H9 (cell line): ENCODE results near the gene PAXX. TPM values are rescaled to one million over a fixed set of nuclear protein-coding genes. Genes with fewer than 3 reads are reported as not detected.

Experiments
- DNase-seq: peaks from one replicate; pipeline ENCODE4 v3.0.0-alpha.2; 2017
- H2AFZ ChIP-seq: one replicate; pipeline ENCODE4 v1.6.1; 2013; ENCODE audit warnings: mild to moderate bottlenecking, low read length, control low read depth, moderate library complexity
- H2AK5ac ChIP-seq: 2 replicates; pipeline ENCODE4 v1.6.1; 2013; ENCODE audit warnings: low read length, control low read depth, mixed read lengths; ENCODE audit not compliant: insufficient read length
- H2BK120ac ChIP-seq: one replicate; pipeline ENCODE4 v1.6.1; 2013; ENCODE audit warnings: low read depth, mild to moderate bottlenecking, low read length, control low read depth, inconsistent platforms; ENCODE audit not compliant: poor library complexity, severe bottlenecking
- H2BK12ac ChIP-seq: 2 replicates; pipeline ENCODE4 v1.6.1; 2013; ENCODE audit warnings: low read length, control low read depth, mixed read lengths, low read depth; ENCODE audit not compliant: insufficient read length
- H2BK15ac ChIP-seq: 2 replicates; pipeline ENCODE4 v1.6.1; 2013; ENCODE audit warnings: low read depth, low read length, control low read depth
- H2BK20ac ChIP-seq: one replicate; pipeline ENCODE4 v1.6.1; 2013; ENCODE audit warnings: low read depth, mild to moderate bottlenecking, low read length, control low read depth, inconsistent platforms; ENCODE audit not compliant: poor library complexity, severe bottlenecking
- H2BK5ac ChIP-seq: 2 replicates; pipeline ENCODE4 v1.6.1; 2013; ENCODE audit warnings: low read length, control low read depth, mixed read lengths; ENCODE audit not compliant: insufficient read length
- H3K14ac ChIP-seq: 2 replicates; pipeline ENCODE4 v1.6.1; 2013; ENCODE audit warnings: low read length, control low read depth; ENCODE audit not compliant: insufficient read depth
- H3K18ac ChIP-seq: 2 replicates; pipeline ENCODE4 v1.6.1; 2013; ENCODE audit warnings: low read depth, mild to moderate bottlenecking, mixed read lengths, low read length, control low read depth; ENCODE audit not compliant: insufficient read length
- H3K23ac ChIP-seq: 2 replicates; pipeline ENCODE4 v1.6.1; 2013; ENCODE audit warnings: low read length, control low read depth, mixed read lengths, low read depth; ENCODE audit not compliant: insufficient read length
- H3K23me2 ChIP-seq: 2 replicates; pipeline ENCODE4 v1.6.1; 2013; ENCODE audit warnings: low read depth, mild to moderate bottlenecking, mixed read lengths, low read length, control low read depth; ENCODE audit not compliant: insufficient read length, poor library complexity, severe bottlenecking
- H3K27ac ChIP-seq: 2 replicates; pipeline ENCODE4 v1.5.1; 2013; ENCODE audit warnings: low read length, control low read depth, mixed read lengths, low read depth; ENCODE audit not compliant: insufficient read length
- H3K27me3 ChIP-seq: 2 replicates; pipeline ENCODE4 v1.6.1; 2013; ENCODE audit warnings: low read length, control low read depth, inconsistent platforms; ENCODE audit not compliant: insufficient read depth
- H3K4ac ChIP-seq: 2 replicates; pipeline ENCODE4 v1.6.1; 2013; ENCODE audit warnings: low read depth, mild to moderate bottlenecking, control low read depth, inconsistent platforms, low read length, moderate library complexity
- H3K4me1 ChIP-seq: 2 replicates; pipeline ENCODE4 v1.6.1; 2013; ENCODE audit warnings: low read length, control low read depth, inconsistent platforms; ENCODE audit not compliant: insufficient read depth
- H3K4me2 ChIP-seq: 2 replicates; pipeline ENCODE4 v1.6.1; 2013; ENCODE audit warnings: low read length, control low read depth, mixed read lengths; ENCODE audit not compliant: insufficient read length, insufficient read depth
- H3K56ac ChIP-seq: 2 replicates; pipeline ENCODE4 v1.6.1; 2013; ENCODE audit warnings: low read depth, mild to moderate bottlenecking, mixed read lengths, low read length, control low read depth; ENCODE audit not compliant: insufficient read length
- H3K79me1 ChIP-seq: 2 replicates; pipeline ENCODE4 v1.6.1; 2013; ENCODE audit warnings: low read depth, mild to moderate bottlenecking, moderate library complexity, low read length, control low read depth, inconsistent platforms; ENCODE audit not compliant: insufficient read depth, poor library complexity, severe bottlenecking
- H3K79me2 ChIP-seq: 2 replicates; pipeline ENCODE4 v1.6.1; 2013; ENCODE audit warnings: low read length, control low read depth, inconsistent platforms; ENCODE audit not compliant: insufficient read depth
- H3K9ac ChIP-seq: 2 replicates; pipeline ENCODE4 v1.6.1; 2013; ENCODE audit warnings: low read length, control low read depth, mixed read lengths; ENCODE audit not compliant: insufficient read length; ENCODE audit errors: extremely low read depth
- H3K9me3 ChIP-seq: one replicate; pipeline ENCODE4 v1.6.1; 2013; ENCODE audit warnings: low read depth, low read length, inconsistent platforms; ENCODE audit not compliant: control insufficient read depth
- H3T11ph ChIP-seq: one replicate; pipeline ENCODE4 v1.6.1; 2013; ENCODE audit warnings: mild to moderate bottlenecking, low read length, control low read depth, inconsistent platforms
- H4K20me1 ChIP-seq: one replicate; pipeline ENCODE4 v1.6.1; 2013; ENCODE audit not compliant: control insufficient read depth, insufficient read length, insufficient read depth
- H4K5ac ChIP-seq: 2 replicates; pipeline ENCODE4 v1.6.1; 2013; ENCODE audit warnings: low read depth, mild to moderate bottlenecking, mixed read lengths, low read length, control low read depth; ENCODE audit not compliant: insufficient read length
- H4K8ac ChIP-seq: replicated peaks from 2 replicates; pipeline ENCODE4 v1.6.1; 2013; ENCODE audit warnings: low read length, control low read depth, mixed read lengths, low read depth; ENCODE audit not compliant: insufficient read length
- H4K91ac ChIP-seq: 2 replicates; pipeline ENCODE4 v1.6.1; 2013; ENCODE audit warnings: low read depth, mild to moderate bottlenecking, moderate library complexity, mixed read lengths, low read length, control low read depth; ENCODE audit not compliant: insufficient read length
- H3K27ac Mint-ChIP-seq, 3 experiments: 2 replicates in 2 of 3; 3 replicates in 1 of 3; pipeline ENCODE4 v1.8.0; 2020 to 2021; ENCODE audit warnings: mixed read lengths in 3 of 3, mild to moderate bottlenecking in 1 of 3, moderate library complexity in 1 of 3
- H3K27me3 Mint-ChIP-seq: 2 replicates; pipeline ENCODE4 v1.8.0; 2021; ENCODE audit warnings: low read depth, mild to moderate bottlenecking, moderate library complexity, mixed read lengths
- H3K36me3 Mint-ChIP-seq, 3 experiments: 2 replicates in 2 of 3; 3 replicates in 1 of 3; pipeline ENCODE4 v1.8.0; 2020 to 2021; ENCODE audit warnings: low read depth in 3 of 3, mixed read lengths in 3 of 3; ENCODE audit not compliant: insufficient read depth in 1 of 3
- H3K4me1 Mint-ChIP-seq, 2 experiments: 2 replicates each; pipeline ENCODE4 v1.8.0; 2020; ENCODE audit warnings: mixed read lengths in 2 of 2
- H3K4me3 Mint-ChIP-seq, 2 experiments: 2 replicates in 1 of 2; 3 replicates in 1 of 2; pipeline ENCODE4 v1.8.0; 2020 to 2021; ENCODE audit warnings: mild to moderate bottlenecking in 2 of 2, mixed read lengths in 2 of 2, moderate library complexity in 1 of 2
- H3K9me3 Mint-ChIP-seq, 2 experiments: 2 replicates in 1 of 2; 3 replicates in 1 of 2; pipeline ENCODE4 v1.8.0; 2020; ENCODE audit warnings: mild to moderate bottlenecking in 2 of 2, mixed read lengths in 2 of 2, moderate library complexity in 1 of 2
- WGBS: extraction: QIAGEN DNeasy Blood & Tissue Kit; methylation state at CpG from one replicate; pipeline ENCODE4 v1.1.7; 2013; ENCODE audit warnings: missing lambda C conversion rate, low lambda C conversion rate, mixed read lengths; ENCODE audit not compliant: insufficient read length; ENCODE audit errors: extremely low coverage; 5-methylcytosine and 5-hydroxymethylcytosine counted together
- total RNA-seq: library from RNA; stranded (reverse); gene quantifications from 2 replicates; pipeline ENCODE4 v1.2.1, GENCODE V29; 2021
- TF ChIP-seq, protein P1 (sequence below): fragments of 200-600 bp; sonication (generic); conservative IDR thresholded peaks from 3 replicates; pipeline ENCODE4 v1.8.0; 2021; ENCODE audit warnings: antibody characterized with exemption, mild to moderate bottlenecking

Gene PAXX
- total RNA-seq, 1 experiment from 2014 or later, result 51.2 TPM

DNA sequence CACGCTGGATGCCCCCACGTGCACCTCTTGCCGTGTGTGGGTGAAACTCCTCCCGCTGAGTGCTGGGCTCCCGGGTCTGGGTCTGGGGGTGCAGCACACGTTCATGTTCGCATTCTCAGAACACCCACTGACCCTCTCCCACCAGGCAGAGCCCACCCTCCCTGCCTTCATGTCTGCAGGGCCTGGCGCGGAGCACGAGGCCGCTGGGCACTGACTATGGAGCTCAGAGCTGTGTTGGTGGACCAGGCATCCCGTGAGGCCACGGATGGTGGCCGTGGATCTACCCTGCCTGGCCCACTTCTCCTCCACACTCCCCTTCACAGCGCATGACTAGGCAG, 31.3 kb upstream of the PAXX start:
- no peak for DNase-seq
- Histone ChIP-seq H3K9ac (no peak overlapping the region), H4K20me1 (peaks cover 2% of the 10 kb centered on the region), H3K27ac (no peak overlapping the region), H2BK5ac (no peak overlapping the region), H3K79me1 (no peaks in the 10 kb centered on the region), H3K18ac (no peak overlapping the region), H3K14ac (no peak overlapping the region), H3K56ac (no peak overlapping the region), H3K23ac (no peak overlapping the region), H3T11ph (no peak overlapping the region), H3K27me3 (no peaks in the 10 kb centered on the region), H3K4me2 (no peak overlapping the region), H3K4me1 (peaks cover 2% of the 10 kb centered on the region; the same call in 1 of the 2 replicates), H3K23me2 (no peaks in the 10 kb centered on the region), H4K91ac (no peak overlapping the region), H2BK120ac (no peak overlapping the region), H3K4ac (no peak overlapping the region), H2AFZ (no peak overlapping the region), H3K9me3 (no peaks in the 10 kb centered on the region), H2AK5ac (no peak overlapping the region), H4K8ac (no peak overlapping the region), H2BK20ac (no peak overlapping the region), H4K5ac (no peak overlapping the region), H3K79me2 (no peaks in the 10 kb centered on the region), H2BK12ac (no peak overlapping the region), H2BK15ac (no peak overlapping the region)
- Mint-ChIP-seq H3K27ac (no peak overlapping the region), H3K9me3 (peaks cover 6% of the 10 kb centered on the region in 2 experiments; a peak in 4 of 5 replicates), H3K4me3 (no peak overlapping the region), H3K4me1 (peaks cover 3 to 9% of the 10 kb centered on the region in 2 experiments), H3K36me3 (no peaks in the 10 kb centered on the region; a peak in 1 of 7 replicates), H3K27me3 (peaks cover 16% of the 10 kb centered on the region)
- TF ChIP-seq, protein P1, sequence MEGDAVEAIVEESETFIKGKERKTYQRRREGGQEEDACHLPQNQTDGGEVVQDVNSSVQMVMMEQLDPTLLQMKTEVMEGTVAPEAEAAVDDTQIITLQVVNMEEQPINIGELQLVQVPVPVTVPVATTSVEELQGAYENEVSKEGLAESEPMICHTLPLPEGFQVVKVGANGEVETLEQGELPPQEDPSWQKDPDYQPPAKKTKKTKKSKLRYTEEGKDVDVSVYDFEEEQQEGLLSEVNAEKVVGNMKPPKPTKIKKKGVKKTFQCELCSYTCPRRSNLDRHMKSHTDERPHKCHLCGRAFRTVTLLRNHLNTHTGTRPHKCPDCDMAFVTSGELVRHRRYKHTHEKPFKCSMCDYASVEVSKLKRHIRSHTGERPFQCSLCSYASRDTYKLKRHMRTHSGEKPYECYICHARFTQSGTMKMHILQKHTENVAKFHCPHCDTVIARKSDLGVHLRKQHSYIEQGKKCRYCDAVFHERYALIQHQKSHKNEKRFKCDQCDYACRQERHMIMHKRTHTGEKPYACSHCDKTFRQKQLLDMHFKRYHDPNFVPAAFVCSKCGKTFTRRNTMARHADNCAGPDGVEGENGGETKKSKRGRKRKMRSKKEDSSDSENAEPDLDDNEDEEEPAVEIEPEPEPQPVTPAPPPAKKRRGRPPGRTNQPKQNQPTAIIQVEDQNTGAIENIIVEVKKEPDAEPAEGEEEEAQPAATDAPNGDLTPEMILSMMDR, result no peak
- WGBS, result no CpG with 5 or more reads among the region's 15 CpGs
